H1 (cell line): Measurements from ENCODE around the gene DISP3. TPM values are rescaled to one million over a fixed set of nuclear protein-coding genes. Genes with fewer than 3 reads are reported as not detected.

Experiments used
- CTCF ChIA-PET: fragments of 300-600 bp; sonication (Branson Sonifier 250); formaldehyde crosslinking; loops from one replicate; lab custom pipeline; 2021; ENCODE audit not compliant: partially characterized antibody; lab: Charles Lee
- POLR2A ChIA-PET: fragments of 300-600 bp; sonication (Branson Sonifier 250); formaldehyde crosslinking; loops from one replicate; lab custom pipeline; 2021; ENCODE audit warnings: inconsistent platforms; ENCODE audit not compliant: partially characterized antibody; lab: Charles Lee
- DNase-seq, 2 experiments: peaks; one replicate each; pipeline versions ENCODE4 v3.0.0 to v3.0.0-alpha.2; 2010 to 2022; ENCODE audit warnings: low spot score in 2 of 2, low read depth in 1 of 2, mixed read lengths in 1 of 2
- FAIRE-seq: peaks from 2 replicates; lab custom pipeline; 2011; peaks lifted over from hg19 to GRCh38; lab: Jason Lieb, UNC
- H2AFZ ChIP-seq: 2 replicates; pipeline ENCODE4 v1.8.1; 2012; ENCODE audit warnings: low read length, inconsistent platforms
- H2AK5ac ChIP-seq: 2 replicates; pipeline ENCODE4 v1.6.1; 2013; ENCODE audit warnings: low read depth, low read length
- H2BK120ac ChIP-seq: replicated peaks from 2 replicates; pipeline ENCODE3; 2013; ENCODE audit warnings: low read depth, low read length, inconsistent platforms
- H2BK12ac ChIP-seq: 2 replicates; pipeline ENCODE4 v1.6.1; 2013; ENCODE audit warnings: low read depth, low read length
- H2BK15ac ChIP-seq: 2 replicates; pipeline ENCODE4 v1.6.1; 2013; ENCODE audit warnings: low read length
- H2BK20ac ChIP-seq: 2 replicates; pipeline ENCODE4 v1.6.1; 2013; ENCODE audit warnings: low read length
- H2BK5ac ChIP-seq: 2 replicates; pipeline ENCODE4 v1.6.1; 2013; ENCODE audit warnings: low read depth, low read length
- H3K14ac ChIP-seq: 2 replicates; pipeline ENCODE4 v1.6.1; 2013; ENCODE audit warnings: inconsistent platforms; ENCODE audit not compliant: insufficient read length
- H3K18ac ChIP-seq: 2 replicates; pipeline ENCODE4 v1.6.1; 2013; ENCODE audit warnings: low read length; ENCODE audit errors: extremely low read depth
- H3K23ac ChIP-seq: 2 replicates; pipeline ENCODE4 v1.6.1; 2013; ENCODE audit warnings: inconsistent platforms; ENCODE audit not compliant: insufficient read length
- H3K23me2 ChIP-seq: 2 replicates; pipeline ENCODE4 v1.6.1; 2013; ENCODE audit warnings: low read depth, low read length
- H3K27ac ChIP-seq: 2 replicates; pipeline ENCODE4 v1.6.1; 2011; ENCODE audit warnings: low read depth, low read length, inconsistent platforms
- H3K27me3 ChIP-seq, 4 experiments: replicated peaks in 1 of 4; 1 replicate in 1 of 4; 2 replicates in 3 of 4; pipeline versions ENCODE4 v1.6.1 to v1.8.1; 2011 to 2013; ENCODE audit warnings: low read length in 3 of 4, mild to moderate bottlenecking in 3 of 4, inconsistent platforms in 2 of 4, mixed read lengths in 2 of 4, moderate library complexity in 1 of 4; ENCODE audit not compliant: control insufficient read depth in 3 of 4, insufficient read depth in 3 of 4; ENCODE audit errors: extremely low read depth in 1 of 4
- H3K36me3 ChIP-seq, 4 experiments: 2 replicates each; pipeline versions ENCODE4 v1.6.1 to v1.8.1; 2011 to 2013; ENCODE audit warnings: mild to moderate bottlenecking in 4 of 4, low read length in 3 of 4, moderate library complexity in 2 of 4, control low read depth in 1 of 4, inconsistent platforms in 1 of 4; ENCODE audit not compliant: insufficient read depth in 4 of 4, control insufficient read depth in 2 of 4
- H3K4ac ChIP-seq: replicated peaks from 2 replicates; pipeline ENCODE3; 2013; ENCODE audit warnings: low read length, low read depth, mixed read lengths, inconsistent platforms; ENCODE audit not compliant: insufficient read length
- H3K4me1 ChIP-seq, 4 experiments: replicated peaks in 1 of 4; 1 replicate in 1 of 4; 2 replicates in 3 of 4; pipeline versions ENCODE4 v1.6.1 to v1.8.1; 2011 to 2013; ENCODE audit warnings: low read length in 3 of 4, inconsistent platforms in 2 of 4, mixed read lengths in 1 of 4; ENCODE audit not compliant: insufficient read depth in 4 of 4, control insufficient read depth in 3 of 4
- H3K4me2 ChIP-seq, 2 experiments: 2 replicates each; pipeline versions ENCODE4 v1.6.1 to v1.8.1; 2011 to 2013; ENCODE audit warnings: low read depth in 2 of 2, low read length in 2 of 2, control low read depth in 1 of 2, inconsistent platforms in 1 of 2, mild to moderate bottlenecking in 1 of 2; ENCODE audit not compliant: insufficient read depth in 1 of 2
- H3K4me3 ChIP-seq, 4 experiments: fragments of 200-600, 300-600 bp in 1 of 4; sonication (generic), shearing (Covaris generic), sonication (Bioruptor Twin) in 1 of 4; 2 replicates each; pipeline versions ENCODE4 v1.5.1 to v1.8.1; 2011 to 2016; ENCODE audit warnings: low read length in 4 of 4, low read depth in 3 of 4, control low read depth in 2 of 4, inconsistent platforms in 2 of 4, mild to moderate bottlenecking in 2 of 4, mixed read lengths in 1 of 4, moderate library complexity in 1 of 4; ENCODE audit not compliant: insufficient read depth in 2 of 4; ENCODE audit errors: extremely low read depth in 1 of 4
- H3K56ac ChIP-seq: replicated peaks from 2 replicates; pipeline ENCODE3; 2013; ENCODE audit warnings: low read depth, mild to moderate bottlenecking, mixed read lengths, low read length, inconsistent platforms; ENCODE audit not compliant: insufficient read length
- H3K79me1 ChIP-seq: 2 replicates; pipeline ENCODE4 v1.6.1; 2013; ENCODE audit warnings: low read depth, low read length, control low read depth
- H3K79me2 ChIP-seq, 2 experiments: 2 replicates each; pipeline versions ENCODE4 v1.6.1 to v1.8.1; 2012 to 2013; ENCODE audit warnings: low read length in 2 of 2, mild to moderate bottlenecking in 2 of 2, inconsistent platforms in 1 of 2; ENCODE audit not compliant: insufficient read depth in 2 of 2, control insufficient read depth in 1 of 2
- H3K9ac ChIP-seq, 4 experiments: replicated peaks in 1 of 4; 1 replicate in 1 of 4; 2 replicates in 3 of 4; pipeline versions ENCODE4 v1.6.1 to v1.8.1; 2011 to 2013; ENCODE audit warnings: low read depth in 3 of 4, low read length in 3 of 4, control low read depth in 2 of 4, mild to moderate bottlenecking in 2 of 4, moderate library complexity in 2 of 4, inconsistent platforms in 1 of 4; ENCODE audit errors: extremely low read depth in 1 of 4
- H3K9me3 ChIP-seq, 2 experiments: 2 replicates each; pipeline versions ENCODE4 v1.6.1 to v1.8.1; 2012 to 2013; ENCODE audit warnings: mild to moderate bottlenecking in 2 of 2, moderate library complexity in 2 of 2, control low read depth in 1 of 2, inconsistent platforms in 1 of 2, low read depth in 1 of 2, low read length in 1 of 2, mixed read lengths in 1 of 2; ENCODE audit not compliant: insufficient read depth in 2 of 2
- H4K20me1 ChIP-seq, 2 experiments: replicated peaks in 1 of 2; 2 replicates each; pipeline versions ENCODE3 to v1.8.1; 2011 to 2013; ENCODE audit warnings: inconsistent platforms in 2 of 2, low read length in 2 of 2, mild to moderate bottlenecking in 1 of 2; ENCODE audit not compliant: insufficient read depth in 2 of 2, control insufficient read depth in 1 of 2
- H4K5ac ChIP-seq: 2 replicates; pipeline ENCODE4 v1.6.1; 2013; ENCODE audit warnings: low read length, low read depth, mixed read lengths, inconsistent platforms; ENCODE audit not compliant: insufficient read length
- H4K8ac ChIP-seq: 2 replicates; pipeline ENCODE4 v1.8.0; 2013; ENCODE audit warnings: mild to moderate bottlenecking, moderate library complexity, low read length, inconsistent platforms; ENCODE audit not compliant: insufficient read depth; ENCODE audit errors: extremely low read depth
- H4K91ac ChIP-seq: replicated peaks from 2 replicates; pipeline ENCODE3; 2013; ENCODE audit warnings: low read length, mixed read lengths, inconsistent platforms; ENCODE audit not compliant: insufficient read length
- ASH2L ChIP-seq: fragments of 200-600, 300-600 bp; sonication (generic); IDR thresholded peaks from one replicate; pipeline ENCODE4 v1.7.1; 2017; ENCODE audit warnings: low read length
- CREB1 ChIP-seq: IDR thresholded peaks from 2 replicates; pipeline ENCODE4 v1.6.1; 2012; ENCODE audit warnings: inconsistent platforms
- POLR2A ChIP-seq, 2 experiments: IDR thresholded peaks; 1 replicate in 1 of 2; 2 replicates in 1 of 2; pipeline ENCODE4 v1.6.1; 2011; ENCODE audit warnings: low read depth in 2 of 2, low read length in 2 of 2, mild to moderate bottlenecking in 2 of 2; ENCODE audit errors: control extremely low read depth in 1 of 2
- POU5F1 ChIP-seq: IDR thresholded peaks from 2 replicates; pipeline ENCODE4 v1.6.1; 2011; ENCODE audit warnings: low read depth, mild to moderate bottlenecking, low read length, moderate library complexity
- RNF2 ChIP-seq: fragments of 200-900, 300-1000 bp; sonication (generic); IDR thresholded peaks from 2 replicates; pipeline ENCODE4 v1.7.1; 2016; ENCODE audit warnings: borderline replicate concordance, low read depth, mild to moderate bottlenecking, antibody characterized with exemption, low read length; ENCODE audit not compliant: poor library complexity, severe bottlenecking; ENCODE audit errors: missing control alignments
- RXRA ChIP-seq: IDR thresholded peaks from 2 replicates; pipeline ENCODE4 v1.6.1; 2011; ENCODE audit warnings: low read depth, mild to moderate bottlenecking, low read length, moderate library complexity; ENCODE audit not compliant: insufficient read depth
- SIN3A ChIP-seq, 2 experiments: IDR thresholded peaks in 1 of 2; conservative IDR thresholded peaks in 1 of 2; 2 replicates each; pipeline ENCODE4 v1.6.1; 2011 to 2012; ENCODE audit warnings: low read length in 2 of 2, improper control_type of control experiment in 1 of 2, low read depth in 1 of 2, mild to moderate bottlenecking in 1 of 2
- SP2 ChIP-seq: IDR thresholded peaks from 2 replicates; pipeline ENCODE4 v1.6.1; 2012; ENCODE audit warnings: mild to moderate bottlenecking, low read length, inconsistent platforms
- TAF1 ChIP-seq: IDR thresholded peaks from 2 replicates; pipeline ENCODE4 v1.6.1; 2011; ENCODE audit warnings: mild to moderate bottlenecking, low read depth, low read length
- TBP ChIP-seq: IDR thresholded peaks from 2 replicates; pipeline ENCODE4 v1.6.1; 2011; ENCODE audit warnings: low read depth, low read length, improper control_type of control experiment
- TCF12 ChIP-seq: IDR thresholded peaks from 2 replicates; pipeline ENCODE4 v1.6.1; 2011; ENCODE audit warnings: low read depth, mild to moderate bottlenecking, low read length
- TEAD4 ChIP-seq: IDR thresholded peaks from 2 replicates; pipeline ENCODE4 v1.6.1; 2012; ENCODE audit warnings: low read depth, low read length, inconsistent platforms, mixed read lengths
- ZNF274 ChIP-seq: IDR thresholded peaks from 2 replicates; pipeline ENCODE4 v1.7.0; 2012; ENCODE audit warnings: low read length, borderline replicate concordance; ENCODE audit errors: extremely low read depth
- WGBS, 2 experiments: shearing (Covaris generic) in 1 of 2; methylation state at CpG; one replicate each; pipeline versions ENCODE4 v1.1.6 to v1.1.7; 2013 to 2015; ENCODE audit warnings: low lambda C conversion rate in 2 of 2, mixed read lengths in 2 of 2, inconsistent platforms in 1 of 2, low coverage in 1 of 2, missing lambda C conversion rate in 1 of 2; ENCODE audit not compliant: insufficient replicate concordance in 2 of 2, insufficient coverage in 1 of 2, insufficient read length in 1 of 2; ENCODE audit errors: extremely low coverage in 1 of 2, missing lambda C conversion rate in 1 of 2; 5-methylcytosine and 5-hydroxymethylcytosine counted together
- polyA plus RNA-seq, 7 experiments: library from polyadenylated mRNA; depleted of rRNA in 3 of 7; stranded (reverse) in 5 of 7; unstranded in 2 of 7; fragments of >200 nt in 5 of 7; fragments of 200-250 nt in 2 of 7; gene quantifications; 1 replicate in 5 of 7; 2 replicates in 1 of 7; 4 replicates in 1 of 7; pipeline versions ENCODE4 v1.2.1 to v1.2.3, GENCODE V29; 2011 to 2013; ENCODE audit warnings: missing spikeins in 2 of 7, mixed read lengths in 2 of 7
- total RNA-seq: library from RNA; stranded (reverse); fragmentation: NEBNext Ultra II Directional; extraction: Animal tissue kit (Norgen Biotek cat#: 25700); gene quantifications from 2 replicates; pipeline ENCODE4 v1.2.1, GENCODE V29; 2021

DISP3 gene
- total and polyA plus RNA-seq, 2 of the 8 experiments (the other 6 are each of a cell fraction or from before 2014, with no cell fraction given), result 3.4 to 4.6 TPM

DNA sequence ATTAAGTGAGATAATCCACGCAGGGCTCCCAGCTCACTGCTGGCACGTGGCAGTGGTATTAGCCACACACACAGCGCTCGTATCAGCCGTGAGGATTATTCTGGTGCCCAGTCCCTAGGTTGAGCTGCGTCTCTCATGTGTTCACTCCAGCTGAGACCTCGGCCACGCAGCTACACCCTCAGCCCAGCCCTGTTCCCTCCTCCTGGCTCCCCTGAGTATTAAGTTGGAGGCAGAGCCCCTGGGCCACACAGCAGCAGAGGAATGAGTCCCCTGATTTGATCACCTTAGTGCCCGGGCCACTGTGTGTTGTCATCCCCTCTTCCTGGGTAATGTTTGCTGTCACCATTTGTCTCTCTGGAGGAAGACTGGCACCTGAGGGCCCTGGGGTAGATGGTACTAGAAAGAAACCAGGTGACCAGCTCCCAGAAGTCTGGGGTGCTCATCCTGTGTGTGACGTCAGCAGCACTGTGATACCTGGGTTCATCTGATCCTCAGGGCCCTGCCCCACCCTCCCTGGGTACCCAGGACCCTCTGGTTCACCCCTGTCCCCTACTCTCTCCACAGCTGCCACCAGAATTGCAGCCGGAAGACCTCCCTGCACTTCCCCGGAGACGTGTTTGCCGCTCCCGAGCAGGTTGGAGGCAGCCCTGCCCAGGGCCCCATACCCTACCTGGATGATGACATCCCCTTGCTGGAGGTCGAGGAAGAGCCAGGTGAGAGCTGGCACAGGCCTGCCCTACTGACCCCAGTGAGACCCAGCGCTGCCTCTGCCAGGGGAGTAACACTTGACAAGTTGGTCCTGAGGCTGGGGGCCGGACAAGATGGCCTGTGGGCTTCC is 40.1 kb downstream of the DISP3 start:
- no peak for FAIRE-seq
- H3K4me1 ChIP-seq, result peaks cover 0 to 1% (median 0%) of the 10 kb centered on the region in 4 experiments; a peak in 1 of 7 replicates
- H2AFZ ChIP-seq, result no peak overlapping the region
- H4K5ac ChIP-seq, result no peak overlapping the region
- H4K8ac ChIP-seq, result no peak overlapping the region
- no peak overlapping the region for H3K18ac ChIP-seq
- CTCF ChIA-PET, result interaction anchor here (0.8 to 1.2 kb wide), 3 partner anchors 51 to 124 kb away, joined by 3 to 4 read pairs (median 3); no protein-coding TSS in a partner anchor
- no peaks in the 10 kb centered on the region; the same call in 1 of the 2 replicates for H3K23me2 ChIP-seq
- no peak overlapping the region for H3K9ac ChIP-seq
- H4K20me1 ChIP-seq, result no peaks in the 10 kb centered on the region
- no peaks in the 10 kb centered on the region for H3K79me1 ChIP-seq
- no peaks in the 10 kb centered on the region; a peak in 1 of 8 replicates for H3K36me3 ChIP-seq
- POLR2A ChIA-PET, result no interaction called here
- H3K9me3 ChIP-seq, result no peaks in the 10 kb centered on the region
- H3K56ac ChIP-seq, result no peak overlapping the region
- no peak overlapping the region for H3K23ac ChIP-seq
- H3K4me2 ChIP-seq, result no peak overlapping the region
- no peak overlapping the region for H2BK12ac ChIP-seq
- H3K27ac ChIP-seq, result no peak overlapping the region
- no peak overlapping the region for H3K4me3 ChIP-seq
- no peak overlapping the region for H4K91ac ChIP-seq
- no peaks in the 10 kb centered on the region for H3K79me2 ChIP-seq
- H3K27me3 ChIP-seq, result no peaks in the 10 kb centered on the region
- H3K14ac ChIP-seq, result no peak overlapping the region
- no peak for DNase-seq
- WGBS, 2 experiments, result 89% methylated on average over 18 of the region's 18 CpGs; no CpG with 5 or more reads in 1 of the 2 experiments
- H2BK120ac ChIP-seq, result no peak overlapping the region
- H3K4ac ChIP-seq, result no peak overlapping the region
- H2AK5ac ChIP-seq, result no peak overlapping the region
- no peak overlapping the region for H2BK20ac ChIP-seq
- H2BK5ac ChIP-seq, result no peak overlapping the region
- H2BK15ac ChIP-seq, result no peak overlapping the region
- TF ChIP-seq POU5F1 (no peak), ZNF274 (no peak), POLR2A (IDR thresholded peaks at IDR 0.05; ENCODE audit: control extremely low read depth in 1 of 2, low read depth in 2 of 2, low read length in 2 of 2) (no peak), RNF2 (no peak), TCF12 (no peak), SIN3A (conservative IDR thresholded peaks at IDR 0.05 in 1 of 2, IDR thresholded peaks at IDR 0.05 in 1 of 2; ENCODE audit: low read depth in 1 of 2, low read length in 2 of 2) (no peak), TEAD4 (no peak), CREB1 (no peak), TBP (no peak), RXRA (no peak), ASH2L (no peak), TAF1 (no peak), SP2 (no peak)
